ENCODE data around the gene PLEKHG4B. TPM values are rescaled to one million over a fixed set of nuclear protein-coding genes. Genes with fewer than 3 reads are reported as not detected.
"Not testable (repeated sequence)": the region's sequence is repeated elsewhere in the genome, so short reads cannot be mapped to it uniquely, and the experiment has no call there.

Gene PLEKHG4B
- not detected for total RNA-seq

GRCh38 chr5:91556-92263, at the start of gene PLEKHG4B:
TSS of gene PLEKHG4B (plus strand) at chr5:92168. CDS start at chr5:92232, 64 bp downstream.
- peak; percentile 45 for DNase-seq
- H3K4me3 Mint-ChIP-seq, result peak within 1 kb of the TSS; percentile 26

GRCh38 chr5:42250-42649, 49.7 kb upstream of the PLEKHG4B start:
- CTCF ChIA-PET, result no interaction called here
- Mint-ChIP-seq H3K27me3 (peaks cover 23% of the 10 kb centered on the region), H3K9me3 (no peaks in the 10 kb centered on the region), H3K27ac (no peak overlapping the region), H3K36me3 (ENCODE audit: low read depth) (no peaks in the 10 kb centered on the region), H3K4me3 (no peak overlapping the region), H3K4me1 (ENCODE audit: low read depth) (no peaks in the 10 kb centered on the region)
- no peak for DNase-seq
- intact Hi-C loops (cut with micrococcal nuclease), result no loop called here
- POLR2A ChIA-PET, result no interaction called here
- TF ChIP-seq CTCF (IDR thresholded peaks at IDR 0.05), result no peak
- no peak for ATAC-seq

More at GRCh38 chr5:91556-92263, at the start of gene PLEKHG4B:
- ChIA-PET POLR2A (no interaction called here), CTCF (no interaction called here)
- peak; percentile 45 for ATAC-seq
- Mint-ChIP-seq H3K9me3 (no peaks in the 10 kb centered on the region), H3K27ac (no peak within 1 kb of the TSS), H3K4me1 (ENCODE audit: low read depth) (no peaks in the 10 kb centered on the region), H3K36me3 (ENCODE audit: low read depth) (no peaks in the 10 kb centered on the region), H3K27me3 (peaks cover 44% of the 10 kb centered on the region)
- TF ChIP-seq CTCF (IDR thresholded peaks at IDR 0.05), result no peak
- intact Hi-C loops (cut with micrococcal nuclease), result no loop called here

GRCh38 chr5:48192-48591, 43.8 kb upstream of the PLEKHG4B start:
- ATAC-seq (no peak), DNase-seq (no peak)
- peaks cover 22% of the 10 kb centered on the region for H3K27me3 Mint-ChIP-seq
- H3K36me3 Mint-ChIP-seq (ENCODE audit: low read depth), result no peaks in the 10 kb centered on the region
- peaks cover 3% of the 10 kb centered on the region for H3K9me3 Mint-ChIP-seq
- TF ChIP-seq CTCF (IDR thresholded peaks at IDR 0.05), result no peak
- no peak overlapping the region for H3K27ac Mint-ChIP-seq
- intact Hi-C loops (cut with micrococcal nuclease), result no loop called here
- H3K4me1 Mint-ChIP-seq (ENCODE audit: low read depth), result no peaks in the 10 kb centered on the region
- no peak overlapping the region for H3K4me3 Mint-ChIP-seq
- ChIA-PET POLR2A (no interaction called here), CTCF (no interaction called here)

GRCh38 chr5:49530-49929, 42.4 kb upstream of the PLEKHG4B start:
- CTCF ChIA-PET, ATAC-seq: not testable (repeated sequence)

GRCh38 chr5:49953-50544, 41.9 kb upstream of the PLEKHG4B start:
- DNase-seq, result no peak
- no peaks in the 10 kb centered on the region for H3K36me3 Mint-ChIP-seq (ENCODE audit: low read depth)
- H3K27me3 Mint-ChIP-seq, result peaks cover 29% of the 10 kb centered on the region
- H3K9me3 Mint-ChIP-seq, result peaks cover 3% of the 10 kb centered on the region
- POLR2A ChIA-PET, result no interaction called here
- intact Hi-C loops (cut with micrococcal nuclease), result no loop called here
- TF ChIP-seq CTCF (IDR thresholded peaks at IDR 0.05), result no peak
- H3K4me3 Mint-ChIP-seq, result no peak overlapping the region
- no peak for ATAC-seq
- H3K4me1 Mint-ChIP-seq (ENCODE audit: low read depth), result no peaks in the 10 kb centered on the region
- H3K27ac Mint-ChIP-seq, result no peak overlapping the region
- CTCF ChIA-PET, result no interaction called here

More at GRCh38 chr5:49530-49929, 42.4 kb upstream of the PLEKHG4B start:
- H3K4me1 Mint-ChIP-seq (ENCODE audit: low read depth); H3K9me3 Mint-ChIP-seq; POLR2A ChIA-PET; DNase-seq; H3K36me3 Mint-ChIP-seq (ENCODE audit: low read depth); intact Hi-C loops (cut with micrococcal nuclease); H3K4me3 Mint-ChIP-seq; H3K27ac Mint-ChIP-seq: not testable (repeated sequence)
- peaks cover 24% of the 10 kb centered on the region for H3K27me3 Mint-ChIP-seq

Data from activated CD8-positive, alpha-beta T cell treated with anti-CD3 and anti-CD28 coated beads for 36 hours (primary cell).